Measurements from ENCODE around the gene OR7G3.

The OR7G3 gene

DNA sequence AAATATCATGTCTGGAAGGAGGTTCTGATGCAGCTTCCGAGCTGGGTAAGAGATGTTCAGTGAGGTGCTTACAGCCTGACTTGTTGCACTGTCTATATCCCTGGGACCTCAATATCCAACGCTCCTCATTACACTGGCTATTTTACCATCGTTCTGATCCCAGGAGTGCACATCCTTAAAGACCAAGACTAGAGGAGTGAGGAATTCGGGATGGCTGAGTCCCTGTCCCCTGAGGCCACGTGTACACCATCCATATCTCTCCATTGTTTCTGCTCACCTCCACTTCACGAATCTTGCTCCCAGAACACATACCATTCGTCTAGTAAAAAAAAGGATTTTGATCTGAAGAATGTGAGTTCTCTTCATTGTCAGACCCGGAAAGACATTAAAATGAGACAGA lies 19.4 kb downstream of the OR7G3 start, which contains the start of gene OR7G2:
OR7G2 (minus strand) TSS at position 101 of the 400 bp plus-strand sequence. CDS start 4,232 bp downstream, outside the sequence.
- DNase-seq (ENCODE audit: low read depth, low spot score), result no peak

DNA sequence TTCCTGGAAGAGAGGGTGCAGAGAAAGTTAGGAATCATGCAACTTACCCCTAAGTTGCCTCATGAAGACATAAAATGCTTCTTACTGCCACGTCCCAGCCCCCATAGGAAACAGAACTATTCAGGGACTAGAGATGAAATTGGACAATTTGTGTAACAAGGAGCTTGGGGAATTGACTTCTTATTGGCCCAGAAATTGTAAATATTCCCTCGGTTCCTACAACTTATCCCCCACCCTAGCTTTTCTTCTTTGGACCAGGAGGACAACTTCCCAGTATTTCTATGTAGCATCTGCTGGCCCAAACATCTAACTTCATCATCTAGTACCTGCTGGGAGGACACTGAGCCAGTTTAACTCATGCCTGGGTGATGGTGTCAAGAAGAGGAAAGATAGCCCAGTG lies 40.0 kb downstream of the OR7G3 start, which contains the start of gene OR1M1:
OR1M1 (plus strand) TSS at position 301 of the 400 bp plus-strand sequence. CDS start 6,184 bp downstream, outside the sequence.
- no peak for DNase-seq (ENCODE audit: low read depth, low spot score)

DNA sequence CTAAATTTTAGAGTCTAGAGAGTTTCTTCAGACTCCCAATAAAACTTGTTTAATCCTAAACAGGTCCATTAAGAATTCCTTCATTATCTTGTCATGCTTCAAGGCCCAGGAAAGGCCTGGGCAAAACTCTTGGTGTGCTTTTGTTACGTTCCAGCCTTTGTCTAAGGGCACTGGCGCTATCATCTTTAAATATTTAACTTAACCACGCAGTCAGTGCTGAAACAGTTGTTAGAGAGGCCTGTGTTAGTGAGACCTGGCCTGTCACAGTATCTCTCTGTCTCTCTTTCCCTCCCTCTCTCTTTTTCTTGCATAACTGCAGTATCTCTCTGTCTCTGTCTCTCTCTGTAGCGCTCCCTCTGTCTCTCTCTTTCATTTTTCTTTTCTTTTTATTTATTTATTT lies 48.1 kb downstream of the OR7G3 start:
- DNase-seq (ENCODE audit: low read depth, low spot score), result no peak

DNA sequence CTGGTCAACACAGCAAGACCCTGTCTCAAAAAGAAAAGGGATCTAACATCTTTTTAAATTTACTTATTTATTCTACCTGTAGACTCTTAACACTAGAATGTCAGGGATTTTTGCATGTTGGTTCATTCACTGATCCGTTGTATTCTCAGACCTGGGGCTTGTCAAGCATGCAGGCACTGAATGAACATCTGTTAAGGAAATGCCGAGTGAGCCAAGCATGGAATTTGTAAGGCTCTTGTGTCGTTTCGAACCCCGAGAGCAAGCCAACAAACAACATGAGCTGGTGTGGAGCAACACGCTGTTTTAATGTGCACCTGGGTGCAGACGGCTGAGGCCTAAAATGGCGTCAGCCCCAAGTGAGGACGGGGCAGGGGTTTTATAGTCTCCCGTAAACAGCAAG lies 49.8 kb downstream of the OR7G3 start:
- DNase-seq (ENCODE audit: low read depth, low spot score), result no peak

Measured in astrocyte of the hippocampus (primary cell).